Esophagus (tissue), 2 donors: ENCODE results near the gene PAGR1. TPM values are rescaled to one million over a fixed set of nuclear protein-coding genes. Genes with fewer than 3 reads are reported as not detected.

Experiments used
- H3K27ac ChIP-seq, 2 donors: one replicate each; pipeline ENCODE4 v1.5.1; 2013; ENCODE audit warnings: low read depth in 2 of 2, mild to moderate bottlenecking in 2 of 2, inconsistent platforms in 1 of 2, low read length in 1 of 2, moderate library complexity in 1 of 2
- H3K27me3 ChIP-seq, 2 donors: one replicate each; pipeline ENCODE4 v1.6.1; 2013; ENCODE audit warnings: low read length in 2 of 2, control low read depth in 1 of 2, mild to moderate bottlenecking in 1 of 2; ENCODE audit not compliant: insufficient read depth in 2 of 2, control insufficient read depth in 1 of 2
- H3K36me3 ChIP-seq, 2 donors: one replicate each; pipeline ENCODE4 v1.6.1; 2013; ENCODE audit warnings: low read length in 1 of 2; ENCODE audit not compliant: control insufficient read depth in 2 of 2, insufficient read depth in 2 of 2
- H3K4me1 ChIP-seq, 2 donors: one replicate each; pipeline ENCODE4 v1.6.1; 2013; ENCODE audit warnings: low read length in 1 of 2; ENCODE audit not compliant: control insufficient read depth in 2 of 2, insufficient read depth in 2 of 2
- H3K4me3 ChIP-seq, 2 donors: one replicate each; pipeline ENCODE4 v1.5.1; 2013; ENCODE audit warnings: low read length in 2 of 2, mild to moderate bottlenecking in 2 of 2, low read depth in 1 of 2, moderate library complexity in 1 of 2
- H3K9me3 ChIP-seq, 2 donors: one replicate each; pipeline ENCODE4 v1.6.1; 2013; ENCODE audit warnings: mild to moderate bottlenecking in 2 of 2, low read depth in 1 of 2, low read length in 1 of 2, moderate library complexity in 1 of 2; ENCODE audit not compliant: control insufficient read depth in 2 of 2, insufficient read depth in 1 of 2
- WGBS, 2 donors: extraction: QIAGEN DNeasy Blood & Tissue Kit; methylation state at CpG; one replicate each; pipeline ENCODE4 v1.1.7; 2013; 5-methylcytosine and 5-hydroxymethylcytosine counted together
- polyA plus RNA-seq, 2 donors: library from polyadenylated mRNA; stranded (reverse); fragments of 200-250 nt; gene quantifications; one replicate each; pipeline ENCODE4 v1.2.3, GENCODE V29; 2013
- donor health status: healthy with polysubstance abuse.
- donor health status: Bipolar disorder and iron deficiency.

PAGR1 gene
- polyA plus RNA-seq, 2 donors = 23.2 to 32.4 TPM

DNA sequence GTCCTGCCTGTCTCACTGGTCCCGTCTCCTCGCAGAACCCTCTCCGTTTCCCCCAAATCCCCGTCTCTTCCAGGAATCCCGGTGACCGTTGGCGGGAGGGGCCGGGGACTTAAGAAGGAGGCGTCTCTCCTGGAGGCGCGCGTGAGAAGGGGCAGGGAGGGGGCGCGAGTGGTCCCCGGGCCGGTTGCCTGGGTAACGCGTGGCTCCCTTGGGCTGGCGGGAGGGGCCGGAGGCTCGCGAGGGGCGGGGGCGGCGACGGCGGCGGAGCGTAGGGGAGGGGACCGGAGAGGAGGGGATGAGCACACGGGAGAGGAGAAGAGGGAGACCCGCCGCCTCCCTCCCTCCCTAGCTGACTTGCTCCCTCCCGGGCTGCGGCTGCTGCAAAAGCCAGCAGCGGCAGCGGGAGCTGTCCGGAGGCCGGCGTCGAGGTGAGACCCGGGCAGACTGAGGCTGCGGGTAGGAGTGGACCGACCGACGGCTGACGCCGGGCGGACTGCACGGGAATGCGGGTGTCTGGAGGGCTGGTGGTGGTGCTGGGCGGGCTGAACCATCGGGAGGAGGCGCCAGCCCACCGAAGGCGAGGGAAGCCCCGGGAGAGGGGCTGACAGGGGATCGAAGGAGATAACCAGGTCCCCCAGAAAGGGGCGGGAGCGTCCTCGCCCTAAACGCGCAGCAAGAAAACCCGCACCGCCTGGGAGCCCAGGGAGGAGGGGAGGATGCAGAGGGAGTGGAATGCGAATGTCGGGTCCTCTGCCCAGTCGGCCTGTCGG lies 3.9 kb upstream of the PAGR1 start, which contains the start of gene PRRT2:
Gene PRRT2 (plus strand): TSS at position 298 of the 770 bp plus-strand sequence. CDS start 862 bp downstream, outside the sequence.
- Histone ChIP-seq H3K27ac (peak within 1 kb of the TSS; percentile 75 to 89), H3K27me3 (no peaks in the 10 kb centered on the region), H3K4me3 (peak within 1 kb of the TSS; percentile 40 to 45), H3K36me3 (peaks cover 4 to 15% of the 10 kb centered on the region in 2 donors), H3K4me1 (peaks cover 9 to 44% of the 10 kb centered on the region in 2 donors), H3K9me3 (no peaks in the 10 kb centered on the region)
- WGBS, 2 donors = 4 to 7% methylated on average over 56 to 69 of the region's 69 CpGs

DNA sequence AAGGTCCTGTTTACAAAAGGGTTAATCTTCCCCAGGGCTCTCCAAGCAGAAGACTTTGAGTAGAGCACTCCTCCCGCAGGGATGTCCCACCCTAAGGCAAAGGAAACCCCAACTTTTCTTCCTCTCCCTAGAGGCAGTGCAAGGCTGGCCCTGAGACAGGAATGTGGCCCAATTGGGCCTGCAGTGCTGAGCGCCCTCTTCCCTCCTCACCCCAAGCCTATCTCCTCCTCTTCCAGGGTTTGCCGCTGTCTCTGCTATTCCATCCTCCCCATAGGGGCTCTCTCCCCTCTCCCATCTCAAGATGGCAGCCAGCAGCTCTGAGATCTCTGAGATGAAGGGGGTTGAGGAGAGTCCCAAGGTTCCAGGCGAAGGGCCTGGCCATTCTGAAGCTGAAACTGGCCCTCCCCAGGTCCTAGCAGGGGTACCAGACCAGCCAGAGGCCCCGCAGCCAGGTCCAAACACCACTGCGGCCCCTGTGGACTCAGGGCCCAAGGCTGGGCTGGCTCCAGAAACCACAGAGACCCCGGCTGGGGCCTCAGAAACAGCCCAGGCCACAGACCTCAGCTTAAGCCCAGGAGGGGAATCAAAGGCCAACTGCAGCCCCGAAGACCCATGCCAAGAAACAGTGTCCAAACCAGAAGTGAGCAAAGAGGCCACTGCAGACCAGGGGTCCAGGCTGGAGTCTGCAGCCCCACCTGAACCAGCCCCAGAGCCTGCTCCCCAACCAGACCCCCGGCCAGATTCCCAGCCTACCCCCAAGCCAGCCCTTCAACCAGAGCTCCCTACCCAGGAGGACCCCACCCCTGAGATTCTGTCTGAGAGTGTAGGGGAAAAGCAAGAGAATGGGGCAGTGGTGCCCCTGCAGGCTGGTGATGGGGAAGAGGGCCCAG lies 3.0 kb upstream of the PAGR1 start:
- H3K4me1 ChIP-seq = peaks cover 11 to 38% of the 10 kb centered on the region in 2 donors
- no peaks in the 10 kb centered on the region for H3K27me3 ChIP-seq
- H3K4me3 ChIP-seq = no peak overlapping the region
- peak overlapping the region; percentile 75 to 89 for H3K27ac ChIP-seq
- no peaks in the 10 kb centered on the region for H3K9me3 ChIP-seq
- WGBS, 2 donors = 74 to 77% methylated on average over 9 of the region's 9 CpGs
- H3K36me3 ChIP-seq = peaks cover 4 to 15% of the 10 kb centered on the region in 2 donors

DNA sequence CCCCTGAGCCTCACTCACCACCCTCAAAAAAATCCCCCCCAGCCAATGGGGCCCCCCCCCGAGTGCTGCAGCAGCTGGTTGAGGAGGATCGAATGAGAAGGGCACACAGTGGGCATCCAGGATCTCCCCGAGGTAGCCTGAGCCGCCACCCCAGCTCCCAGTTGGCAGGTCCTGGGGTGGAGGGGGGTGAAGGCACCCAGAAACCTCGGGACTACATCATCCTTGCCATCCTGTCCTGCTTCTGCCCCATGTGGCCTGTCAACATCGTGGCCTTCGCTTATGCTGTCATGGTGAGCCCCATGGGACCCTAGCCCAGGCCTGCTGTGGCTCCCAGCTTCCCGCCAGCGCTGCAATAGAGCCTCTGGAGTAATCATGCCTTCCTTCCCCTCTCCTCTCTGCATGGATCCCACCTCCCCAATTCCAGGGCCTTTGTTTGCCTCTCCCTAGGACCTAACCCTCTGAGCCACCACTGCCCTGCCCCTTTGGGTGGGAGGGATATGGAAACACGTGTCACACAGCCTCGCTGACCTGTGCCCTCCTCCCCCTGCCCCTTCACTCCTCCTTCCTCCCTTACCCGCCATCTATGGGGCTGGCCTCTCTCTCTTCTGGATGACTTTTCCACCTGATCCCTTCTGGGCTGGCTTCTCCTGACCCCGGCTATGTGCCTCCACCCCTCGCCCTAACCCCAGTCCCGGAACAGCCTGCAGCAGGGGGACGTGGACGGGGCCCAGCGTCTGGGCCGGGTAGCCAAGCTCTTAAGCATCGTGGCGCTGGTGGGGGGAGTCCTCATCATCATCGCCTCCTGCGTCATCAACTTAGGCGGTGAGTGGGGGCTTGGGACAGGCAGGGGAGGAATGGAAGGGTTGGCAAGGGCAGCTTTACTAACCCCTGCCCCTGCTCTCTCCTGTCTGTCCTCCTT lies 2.0 kb upstream of the PAGR1 start:
- Histone ChIP-seq H3K27me3 (no peaks in the 10 kb centered on the region), H3K36me3 (peaks cover 0 to 11% of the 10 kb centered on the region in 2 donors), H3K4me3 (no peak overlapping the region), H3K4me1 (peaks cover 11 to 31% of the 10 kb centered on the region in 2 donors), H3K9me3 (no peaks in the 10 kb centered on the region), H3K27ac (peak overlapping the region in 1 of 2 donors; percentile 48)
- WGBS, 2 donors = 78% methylated on average over 24 of the region's 24 CpGs

DNA sequence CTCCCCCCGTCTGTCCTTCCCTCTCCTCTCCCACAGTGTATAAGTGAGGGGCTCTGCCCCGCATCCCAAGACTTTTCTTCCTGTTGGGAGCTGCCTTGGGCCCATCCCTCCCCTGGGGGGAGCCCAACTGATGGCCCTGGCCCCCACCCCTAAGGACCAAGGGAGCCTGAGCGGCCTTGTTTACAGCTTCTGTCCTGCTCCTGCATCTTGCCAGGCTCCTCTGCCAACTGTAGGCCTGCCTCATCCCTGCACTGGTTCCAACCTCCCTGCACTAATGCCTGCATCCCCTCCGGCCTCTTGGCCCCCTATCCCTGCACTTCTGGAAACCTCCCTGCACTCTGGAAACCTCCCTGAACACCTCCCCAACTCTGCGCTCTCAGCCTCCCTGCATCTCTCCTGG lies 1.4 kb upstream of the PAGR1 start:
- Histone ChIP-seq H3K4me3 (no peak overlapping the region), H3K9me3 (no peaks in the 10 kb centered on the region), H3K36me3 (peaks cover 0 to 5% of the 10 kb centered on the region in 2 donors), H3K27me3 (no peaks in the 10 kb centered on the region), H3K27ac (peak overlapping the region in 1 of 2 donors; percentile 76), H3K4me1 (peaks cover 13 to 27% of the 10 kb centered on the region in 2 donors)
- 76 to 80% methylated on average over 5 of the region's 5 CpGs for WGBS, 2 donors

DNA sequence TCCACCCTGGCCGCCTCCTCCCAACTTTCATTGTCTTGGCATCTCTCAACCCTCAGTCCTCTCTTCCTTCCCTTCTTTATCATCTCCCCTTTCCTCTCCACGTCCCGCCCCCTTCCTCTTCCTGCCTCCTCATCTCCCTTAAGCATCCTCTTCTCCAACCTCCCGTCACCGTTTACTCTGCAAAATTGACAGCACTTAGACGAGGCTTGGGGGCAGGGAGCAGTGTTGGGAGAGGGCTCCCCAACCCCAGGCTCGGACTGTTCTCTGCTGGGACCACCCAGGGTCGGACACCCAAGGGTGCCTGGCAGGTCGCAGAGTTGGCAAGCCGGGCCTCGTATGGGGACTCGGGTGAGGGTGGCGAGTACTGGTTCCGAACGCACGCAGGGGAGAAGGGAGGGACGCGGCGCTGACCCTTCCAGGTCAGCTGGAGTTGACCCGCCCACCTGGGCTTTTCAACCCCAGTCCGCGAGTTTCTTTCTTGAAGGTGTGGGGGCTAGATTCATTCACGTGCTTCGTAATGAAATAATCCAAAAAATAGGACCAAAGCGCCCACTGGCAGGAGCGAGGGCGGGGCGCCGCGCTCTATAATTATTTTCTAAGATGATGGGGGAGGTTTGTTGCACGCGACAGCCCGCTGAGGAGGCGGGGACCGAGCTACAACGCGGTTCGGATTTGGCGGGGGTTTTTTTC lies 775 bp upstream of the PAGR1 start:
- Histone ChIP-seq H3K27ac (peak overlapping the region; percentile 76 to 92), H3K36me3 (no peaks in the 10 kb centered on the region), H3K9me3 (no peaks in the 10 kb centered on the region), H3K4me3 (peak overlapping the region; percentile 4 to 73), H3K4me1 (peaks cover 11 to 26% of the 10 kb centered on the region in 2 donors), H3K27me3 (no peaks in the 10 kb centered on the region)
- 5 to 7% methylated on average over 39 of the region's 39 CpGs for WGBS, 2 donors

DNA sequence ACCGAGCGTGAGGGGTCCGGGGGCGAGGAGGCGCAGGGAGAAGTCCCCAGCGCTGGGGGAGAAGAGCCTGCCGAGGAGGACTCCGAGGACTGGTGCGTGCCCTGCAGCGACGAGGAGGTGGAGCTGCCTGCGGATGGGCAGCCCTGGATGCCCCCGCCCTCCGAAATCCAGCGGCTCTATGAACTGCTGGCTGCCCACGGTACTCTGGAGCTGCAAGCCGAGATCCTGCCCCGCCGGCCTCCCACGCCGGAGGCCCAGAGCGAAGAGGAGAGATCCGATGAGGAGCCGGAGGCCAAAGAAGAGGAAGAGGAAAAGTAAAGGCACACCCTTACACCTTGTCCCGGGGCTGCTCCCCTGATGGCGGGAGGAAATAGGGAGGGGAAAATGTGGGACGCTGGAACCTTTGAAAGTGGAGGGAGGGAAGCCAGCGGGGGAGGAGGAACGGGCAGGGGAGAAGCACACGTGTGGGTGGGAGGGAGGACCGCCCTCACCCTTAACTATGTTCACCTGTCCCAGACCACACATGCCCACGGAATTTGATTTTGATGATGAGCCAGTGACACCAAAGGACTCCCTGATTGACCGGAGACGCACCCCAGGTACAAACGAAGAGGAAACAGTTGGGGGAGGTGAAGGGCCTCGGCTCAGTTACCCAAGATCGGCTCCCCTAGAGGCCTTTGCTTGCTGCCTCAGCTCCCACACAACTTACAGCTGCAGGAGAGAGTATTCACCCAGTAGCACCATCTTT lies 916 bp downstream of the PAGR1 start:
- H3K9me3 ChIP-seq = no peaks in the 10 kb centered on the region
- no peaks in the 10 kb centered on the region for H3K27me3 ChIP-seq
- no peaks in the 10 kb centered on the region for H3K36me3 ChIP-seq
- H3K4me1 ChIP-seq = peaks cover 11 to 21% of the 10 kb centered on the region in 2 donors
- H3K4me3 ChIP-seq = peak overlapping the region; percentile 73 to 76
- 2 to 3% methylated on average over 31 to 37 of the region's 37 CpGs for WGBS, 2 donors
- H3K27ac ChIP-seq = peak overlapping the region; percentile 92 to 97

DNA sequence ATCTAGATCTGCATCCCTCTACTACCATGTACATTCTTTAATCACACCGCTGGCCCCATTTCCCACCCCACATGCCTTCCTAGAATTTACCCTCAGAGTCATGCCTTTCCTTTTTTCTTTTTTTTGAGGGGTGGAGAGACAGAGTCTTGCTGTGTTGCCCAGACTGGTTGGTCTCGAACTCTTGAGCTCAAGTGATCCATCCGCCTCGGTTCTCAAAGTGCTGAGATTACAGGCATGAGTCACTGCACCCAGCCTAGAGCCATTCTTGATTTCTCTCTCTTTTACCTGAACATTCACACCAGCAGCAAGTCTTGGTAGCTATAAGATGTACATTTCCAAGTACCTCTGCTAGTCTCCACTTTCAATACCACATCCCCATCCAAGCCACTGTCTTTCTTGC lies 2.1 kb downstream of the PAGR1 start:
- H3K27ac ChIP-seq = no peak overlapping the region
- no peaks in the 10 kb centered on the region for H3K27me3 ChIP-seq
- H3K36me3 ChIP-seq = no peaks in the 10 kb centered on the region
- WGBS, 2 donors = 50 to 63% methylated on average over 4 of the region's 4 CpGs
- no peaks in the 10 kb centered on the region for H3K9me3 ChIP-seq
- H3K4me1 ChIP-seq = peaks cover 11 to 21% of the 10 kb centered on the region in 2 donors
- H3K4me3 ChIP-seq = no peak overlapping the region

DNA sequence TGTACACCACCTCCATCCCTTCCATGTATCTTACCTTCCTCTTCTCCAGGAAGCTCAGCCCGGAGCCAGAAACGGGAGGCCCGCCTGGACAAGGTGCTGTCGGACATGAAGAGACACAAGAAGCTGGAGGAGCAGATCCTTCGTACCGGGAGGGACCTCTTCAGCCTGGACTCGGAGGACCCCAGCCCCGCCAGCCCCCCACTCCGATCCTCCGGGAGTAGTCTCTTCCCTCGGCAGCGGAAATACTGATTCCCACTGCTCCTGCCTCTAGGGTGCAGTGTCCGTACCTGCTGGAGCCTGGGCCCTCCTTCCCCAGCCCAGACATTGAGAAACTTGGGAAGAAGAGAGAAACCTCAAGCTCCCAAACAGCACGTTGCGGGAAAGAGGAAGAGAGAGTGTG lies 3.6 kb downstream of the PAGR1 start:
- no peak overlapping the region for H3K4me3 ChIP-seq
- H3K27ac ChIP-seq = peak overlapping the region in 1 of 2 donors; percentile 63
- 57 to 61% methylated on average over 15 of the region's 15 CpGs for WGBS, 2 donors
- no peaks in the 10 kb centered on the region for H3K36me3 ChIP-seq
- H3K9me3 ChIP-seq = no peaks in the 10 kb centered on the region
- peaks cover 14 to 25% of the 10 kb centered on the region in 2 donors for H3K4me1 ChIP-seq
- no peaks in the 10 kb centered on the region for H3K27me3 ChIP-seq
